ENCODE results near the gene C11orf68.
"Not testable (repeated sequence)": the region's sequence is repeated elsewhere in the genome, so short reads cannot be mapped to it uniquely, and the experiment has no call there.

C11orf68 gene

DNA sequence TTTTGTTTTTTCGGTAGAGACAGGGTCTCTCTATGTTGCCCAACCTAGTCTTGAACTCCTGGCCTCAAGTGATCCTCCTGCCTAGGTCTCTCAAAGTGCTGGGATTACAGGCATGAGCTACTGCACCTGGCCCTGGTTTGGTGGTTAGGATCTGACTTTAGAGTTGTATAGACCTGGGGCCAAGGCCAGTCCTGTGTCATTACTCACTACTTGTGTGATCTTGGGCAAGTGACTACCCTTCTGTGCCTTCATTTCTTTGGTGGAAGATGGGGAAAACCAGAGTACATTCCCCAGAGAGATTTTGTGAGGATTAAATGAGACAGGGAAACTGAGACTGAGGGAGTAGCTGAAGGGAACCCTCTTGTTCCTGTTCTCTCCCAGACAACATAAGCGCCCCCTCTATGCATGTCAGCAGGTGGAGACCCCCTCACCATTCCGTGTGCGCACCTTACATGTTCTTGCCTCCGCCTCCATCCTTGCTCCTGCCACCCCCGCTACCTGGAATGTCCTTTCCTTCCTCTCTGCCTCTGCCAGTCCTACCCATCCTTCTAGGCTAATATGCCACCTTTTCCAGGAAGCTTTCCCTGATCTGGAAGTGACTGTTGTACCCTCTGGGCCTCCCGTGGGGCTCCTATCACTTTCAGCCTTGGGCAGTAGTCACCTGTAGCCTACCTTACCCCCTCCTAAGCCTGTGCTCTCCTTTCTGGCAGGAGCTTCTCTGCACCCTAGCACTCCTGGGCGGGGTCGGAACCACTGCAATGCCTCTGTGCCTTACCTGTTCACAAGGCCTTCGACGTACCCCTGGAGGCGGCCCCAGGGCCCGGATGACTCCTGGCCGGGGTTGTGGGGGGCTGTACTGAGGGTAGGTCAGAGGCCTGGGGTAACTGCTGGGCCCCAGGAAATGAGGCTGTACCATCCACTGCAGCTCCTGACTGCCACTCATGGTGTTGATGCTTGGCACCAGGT, 22.5 kb downstream of the C11orf68 start:
- DNase-seq (ENCODE audit: low read depth), result no peak
- H3K4me3 ChIP-seq (replicated peaks; ENCODE audit: low read depth, low read length), result no peak overlapping the region
- TF ChIP-seq, protein P1, sequence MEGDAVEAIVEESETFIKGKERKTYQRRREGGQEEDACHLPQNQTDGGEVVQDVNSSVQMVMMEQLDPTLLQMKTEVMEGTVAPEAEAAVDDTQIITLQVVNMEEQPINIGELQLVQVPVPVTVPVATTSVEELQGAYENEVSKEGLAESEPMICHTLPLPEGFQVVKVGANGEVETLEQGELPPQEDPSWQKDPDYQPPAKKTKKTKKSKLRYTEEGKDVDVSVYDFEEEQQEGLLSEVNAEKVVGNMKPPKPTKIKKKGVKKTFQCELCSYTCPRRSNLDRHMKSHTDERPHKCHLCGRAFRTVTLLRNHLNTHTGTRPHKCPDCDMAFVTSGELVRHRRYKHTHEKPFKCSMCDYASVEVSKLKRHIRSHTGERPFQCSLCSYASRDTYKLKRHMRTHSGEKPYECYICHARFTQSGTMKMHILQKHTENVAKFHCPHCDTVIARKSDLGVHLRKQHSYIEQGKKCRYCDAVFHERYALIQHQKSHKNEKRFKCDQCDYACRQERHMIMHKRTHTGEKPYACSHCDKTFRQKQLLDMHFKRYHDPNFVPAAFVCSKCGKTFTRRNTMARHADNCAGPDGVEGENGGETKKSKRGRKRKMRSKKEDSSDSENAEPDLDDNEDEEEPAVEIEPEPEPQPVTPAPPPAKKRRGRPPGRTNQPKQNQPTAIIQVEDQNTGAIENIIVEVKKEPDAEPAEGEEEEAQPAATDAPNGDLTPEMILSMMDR (IDR thresholded peaks at IDR 0.05; ENCODE audit: low read length, missing control alignments), result no peak

DNA sequence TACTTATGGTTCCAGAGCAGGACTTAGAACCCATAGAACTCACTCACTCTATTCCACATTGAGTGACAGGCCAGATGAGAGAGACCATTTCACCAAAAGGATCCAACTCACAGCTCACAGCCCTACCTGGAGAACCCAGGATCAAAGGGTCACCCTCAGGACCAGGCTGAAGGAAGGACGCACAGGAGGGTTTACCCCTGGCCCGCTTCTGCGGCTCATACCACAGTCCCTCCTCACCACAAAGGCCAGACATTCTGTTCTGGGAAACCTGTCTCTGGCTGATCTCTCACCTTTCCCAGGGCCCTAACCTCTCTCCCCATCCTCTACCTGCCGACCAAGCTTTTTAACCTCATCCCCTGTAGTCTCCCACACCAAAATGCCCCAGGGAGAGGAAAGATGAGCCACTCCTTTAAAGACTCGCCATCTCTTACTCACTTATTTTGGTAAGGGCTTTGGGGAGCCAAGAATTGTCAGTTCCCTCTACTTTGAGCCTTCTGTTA, 23.3 kb downstream of the C11orf68 start:
- H3K4me3 ChIP-seq (replicated peaks; ENCODE audit: low read depth, low read length), result no peak overlapping the region
- TF ChIP-seq, protein P1 (IDR thresholded peaks at IDR 0.05; ENCODE audit: low read length, missing control alignments), result no peak
- DNase-seq (ENCODE audit: low read depth), result no peak

- H3K4me3 ChIP-seq (replicated peaks; ENCODE audit: low read depth, low read length), result no peak overlapping the region
- no peak for DNase-seq (ENCODE audit: low read depth)
- TF ChIP-seq, protein P1 (IDR thresholded peaks at IDR 0.05; ENCODE audit: low read length, missing control alignments), result no peak
These were observed 24.7 kb downstream of the C11orf68 start for GRCh38 chr11:65894034-65894591.

GRCh38 chr11:65892661-65893317, 26.1 kb downstream of the C11orf68 start:
- peak overlapping the region; percentile 74 for H3K4me3 ChIP-seq (replicated peaks; ENCODE audit: low read depth, low read length)
- DNase-seq (ENCODE audit: low read depth), result no peak
- TF ChIP-seq, protein P1 (IDR thresholded peaks at IDR 0.05; ENCODE audit: low read length, missing control alignments), result no peak

DNA sequence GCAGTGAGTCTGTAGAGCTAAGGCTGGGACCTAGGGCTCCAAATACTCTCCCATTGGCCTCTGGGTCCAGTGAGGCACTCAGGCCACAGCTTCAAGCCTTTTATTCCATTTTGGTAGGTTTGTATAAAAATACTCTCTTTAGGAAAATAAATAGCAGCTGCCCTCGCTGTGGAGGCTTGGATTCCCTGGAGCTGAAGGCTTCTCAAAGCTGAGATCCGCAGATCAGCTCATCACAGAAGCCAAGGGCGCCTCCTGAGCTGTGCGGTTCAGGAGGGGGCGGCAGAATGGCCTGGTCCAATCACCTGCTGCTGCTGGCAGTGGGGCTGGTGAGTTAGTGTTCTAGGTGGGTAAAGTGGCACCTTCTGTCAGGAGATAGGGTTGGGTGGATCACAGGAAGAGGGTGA, 26.7 kb downstream of the C11orf68 start:
- H3K4me3 ChIP-seq (replicated peaks; ENCODE audit: low read depth, low read length), result peak overlapping the region; percentile 74
- not testable (repeated sequence) for DNase-seq (ENCODE audit: low read depth)

GRCh38 chr11:65891219-65892136, 27.4 kb downstream of the C11orf68 start:
- TF ChIP-seq, protein P1 (IDR thresholded peaks at IDR 0.05; ENCODE audit: low read length, missing control alignments), result peak; percentile 29

More at GRCh38 chr11:65891219-65892136, 27.4 kb downstream of the C11orf68 start:
- DNase-seq (ENCODE audit: low read depth), result peak; percentile 59
- H3K4me3 ChIP-seq (replicated peaks; ENCODE audit: low read depth, low read length), result peak overlapping the region; percentile 74
